Effector memory CD4-positive, alpha-beta T cell (primary cell): ENCODE measurements around the gene PGAM2.
"Not testable (repeated sequence)": the region's sequence is repeated elsewhere in the genome, so short reads cannot be mapped to it uniquely, and the experiment has no call there.

Source experiments
- DNase-seq, 3 donors: peaks; one replicate each; pipeline ENCODE4 v3.0.0-alpha.2; 2020
- H3K27ac ChIP-seq: 2 replicates; pipeline ENCODE4 v1.7.0; 2013; ENCODE audit warnings: mild to moderate bottlenecking, low read length, moderate library complexity; ENCODE audit not compliant: insufficient read depth, poor library complexity, severe bottlenecking
- H3K27me3 ChIP-seq: replicated peaks from 2 replicates; pipeline ENCODE4 v1.7.0; 2013; ENCODE audit warnings: mild to moderate bottlenecking, low read length; ENCODE audit not compliant: insufficient read depth, control insufficient read depth, poor library complexity, severe bottlenecking
- H3K36me3 ChIP-seq: 2 replicates; pipeline ENCODE4 v1.7.0; 2013; ENCODE audit warnings: mild to moderate bottlenecking, low read length, moderate library complexity; ENCODE audit not compliant: control insufficient read depth, insufficient read depth
- H3K4me1 ChIP-seq: 2 replicates; pipeline ENCODE4 v1.7.0; 2013; ENCODE audit warnings: low read length, mild to moderate bottlenecking; ENCODE audit not compliant: control insufficient read depth, insufficient read depth, poor library complexity, severe bottlenecking
- H3K4me3 ChIP-seq: 2 replicates; pipeline ENCODE4 v1.7.0; 2013; ENCODE audit warnings: low read length, low read depth, mild to moderate bottlenecking; ENCODE audit not compliant: insufficient read depth, poor library complexity, severe bottlenecking
- H3K9me3 ChIP-seq: 2 replicates; pipeline ENCODE4 v1.7.0; 2013; ENCODE audit warnings: mild to moderate bottlenecking, low read length, moderate library complexity; ENCODE audit not compliant: control insufficient read depth

The PGAM2 gene

GRCh38 chr7:44022796-44023467 is 42.4 kb downstream of the PGAM2 start:
- not testable (repeated sequence) for H3K27me3 ChIP-seq, DNase-seq, H3K36me3 ChIP-seq, H3K4me3 ChIP-seq, H3K9me3 ChIP-seq, H3K4me1 ChIP-seq, H3K27ac ChIP-seq

GRCh38 chr7:44022069-44022468 is 43.3 kb downstream of the PGAM2 start:
- not testable (repeated sequence) for H3K4me1 ChIP-seq, H3K27ac ChIP-seq, H3K36me3 ChIP-seq, H3K4me3 ChIP-seq, H3K27me3 ChIP-seq, H3K9me3 ChIP-seq, DNase-seq

- DNase-seq, H3K27me3 ChIP-seq, H3K4me3 ChIP-seq, H3K36me3 ChIP-seq, H3K9me3 ChIP-seq, H3K4me1 ChIP-seq: not testable (repeated sequence)
- peak overlapping the region; percentile 60 for H3K27ac ChIP-seq
These were observed 45.5 kb downstream of the PGAM2 start for GRCh38 chr7:44019825-44020224.

- Histone ChIP-seq H3K4me3 (peak overlapping the region; percentile 76), H3K27ac (peak overlapping the region; percentile 77)
- not testable (repeated sequence) for H3K36me3 ChIP-seq, H3K27me3 ChIP-seq, H3K4me1 ChIP-seq, H3K9me3 ChIP-seq
- peak; percentile 98 to 99 (median 99) for DNase-seq
These were observed 46.2 kb downstream of the PGAM2 start for GRCh38 chr7:44018857-44019807.

GRCh38 chr7:44015090-44015489 is 50.3 kb downstream of the PGAM2 start:
- not testable (repeated sequence) for H3K4me3 ChIP-seq, H3K9me3 ChIP-seq, DNase-seq, H3K27me3 ChIP-seq, H3K36me3 ChIP-seq, H3K4me1 ChIP-seq, H3K27ac ChIP-seq
